Transverse colon (tissue), 4 donors: ENCODE measurements around the gene IPO8.

Source experiments
- EP300 ChIP-seq: sonication (generic); formaldehyde crosslinking; IDR thresholded peaks from one replicate; pipeline ENCODE4 v1.6.1; 2017; ENCODE audit warnings: antibody characterized with exemption, low read depth
- POLR2A ChIP-seq: fragments of 450-650 bp; IDR thresholded peaks from one replicate; pipeline ENCODE4 v1.6.1; 2016; ENCODE audit warnings: antibody characterized with exemption, mild to moderate bottlenecking, moderate library complexity
- POLR2AphosphoS5 ChIP-seq, 3 donors: sonication (generic); formaldehyde crosslinking; IDR thresholded peaks; one replicate each; pipeline ENCODE4 v1.6.1; 2016; ENCODE audit warnings: antibody characterized with exemption in 3 of 3
- TF ChIP-seq, protein P1 (sequence below), 5 experiments: fragments of 200-600 bp in 3 of 5; fragments of 450-650 bp in 2 of 5; sonication (generic) in 3 of 5; IDR thresholded peaks; 1 replicate in 2 of 5; 2 replicates in 3 of 5; pipeline ENCODE4 v1.5.1; 2016 to 2017; ENCODE audit warnings: antibody characterized with exemption in 5 of 5, inconsistent platforms in 3 of 5, mild to moderate bottlenecking in 2 of 5, moderate library complexity in 1 of 5

DNA sequence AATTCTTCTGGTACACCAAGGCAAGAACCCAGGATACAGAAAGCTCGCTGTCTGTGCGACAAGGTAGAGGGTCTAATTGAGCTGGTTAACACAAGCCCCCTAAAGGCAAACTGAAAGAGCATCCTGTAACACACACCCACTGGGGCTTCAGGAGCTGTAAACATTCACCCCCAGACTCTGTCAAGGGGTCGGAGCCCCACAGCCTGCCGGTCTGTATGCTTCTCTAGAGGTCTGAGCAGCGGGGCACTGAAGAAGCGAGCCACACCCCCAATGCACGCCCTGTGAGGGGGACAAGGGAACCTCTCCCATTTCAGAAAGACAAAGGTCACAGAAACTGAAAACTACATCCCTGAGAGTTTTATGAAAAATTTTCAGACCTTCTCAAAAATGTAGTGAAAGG, 1.3 kb upstream of the IPO8 start:
- TF ChIP-seq, protein P1, sequence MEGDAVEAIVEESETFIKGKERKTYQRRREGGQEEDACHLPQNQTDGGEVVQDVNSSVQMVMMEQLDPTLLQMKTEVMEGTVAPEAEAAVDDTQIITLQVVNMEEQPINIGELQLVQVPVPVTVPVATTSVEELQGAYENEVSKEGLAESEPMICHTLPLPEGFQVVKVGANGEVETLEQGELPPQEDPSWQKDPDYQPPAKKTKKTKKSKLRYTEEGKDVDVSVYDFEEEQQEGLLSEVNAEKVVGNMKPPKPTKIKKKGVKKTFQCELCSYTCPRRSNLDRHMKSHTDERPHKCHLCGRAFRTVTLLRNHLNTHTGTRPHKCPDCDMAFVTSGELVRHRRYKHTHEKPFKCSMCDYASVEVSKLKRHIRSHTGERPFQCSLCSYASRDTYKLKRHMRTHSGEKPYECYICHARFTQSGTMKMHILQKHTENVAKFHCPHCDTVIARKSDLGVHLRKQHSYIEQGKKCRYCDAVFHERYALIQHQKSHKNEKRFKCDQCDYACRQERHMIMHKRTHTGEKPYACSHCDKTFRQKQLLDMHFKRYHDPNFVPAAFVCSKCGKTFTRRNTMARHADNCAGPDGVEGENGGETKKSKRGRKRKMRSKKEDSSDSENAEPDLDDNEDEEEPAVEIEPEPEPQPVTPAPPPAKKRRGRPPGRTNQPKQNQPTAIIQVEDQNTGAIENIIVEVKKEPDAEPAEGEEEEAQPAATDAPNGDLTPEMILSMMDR (IDR thresholded peaks at IDR 0.05), result no peak
- TF ChIP-seq POLR2AphosphoS5 (IDR thresholded peaks at IDR 0.05), result no peak
- no peak for TF ChIP-seq POLR2A
- TF ChIP-seq EP300, result no peak
